ENCODE data around the gene CUX1.

- TF ChIP-seq CTCF (IDR thresholded peaks at IDR 0.05) (no peak), EZH2 (IDR thresholded peaks at IDR 0.05; ENCODE audit: borderline replicate concordance, insufficient read depth, low read depth, low read length, poor library complexity, severe bottlenecking) (no peak)
Observed at GRCh38 chr7:102075553-102076135, 258.2 kb downstream of the CUX1 start.
